AG04450 (cell line): Measurements from ENCODE around the gene SLCO2A1. TPM values are rescaled to one million over a fixed set of nuclear protein-coding genes. Genes with fewer than 3 reads are reported as not detected.

Source experiments
- CTCF ChIA-PET: fragments of 300-600, 350-600 bp; formaldehyde crosslinking; extraction: SDS; loops from one replicate; lab custom pipeline; 2022; ENCODE audit warnings: antibody characterized with exemption, inconsistent platforms; lab: Charles Lee
- POLR2A ChIA-PET: fragments of 350-600 bp; formaldehyde crosslinking; extraction: SDS; loops from one replicate; lab custom pipeline; 2021; ENCODE audit warnings: antibody characterized with exemption, inconsistent platforms; lab: Yijun Ruan, JAX
- DNase-seq: peaks from one replicate; pipeline ENCODE4 v3.0.0-alpha.2; 2011; ENCODE audit warnings: low read depth, low spot score
- H3K27ac ChIP-seq: one replicate; pipeline ENCODE4 v1.5.1; 2012; ENCODE audit warnings: low read depth, low read length, control low read depth
- H3K27me3 ChIP-seq: one replicate; pipeline ENCODE4 v1.6.0; 2012; ENCODE audit warnings: low read length; ENCODE audit not compliant: control insufficient read depth, insufficient read depth
- H3K4me3 ChIP-seq: 2 replicates; pipeline ENCODE4 v1.5.1; 2011; ENCODE audit warnings: mild to moderate bottlenecking, low read depth, low read length, control low read depth
- H3K9me3 ChIP-seq: 2 replicates; pipeline ENCODE4 v1.5.1; 2012; ENCODE audit warnings: low read length; ENCODE audit not compliant: control insufficient read depth, insufficient read depth
- CTCF ChIP-seq: IDR thresholded peaks from 2 replicates; pipeline ENCODE4 v1.5.1; 2011; ENCODE audit warnings: low read depth, low read length, control low read depth, inconsistent platforms
- polyA plus RNA-seq: library from polyadenylated mRNA; depleted of rRNA; stranded (reverse); fragments of >200 nt; gene quantifications from 2 replicates; pipeline ENCODE4 v1.2.3, GENCODE V29; 2011

The SLCO2A1 gene
- polyA plus RNA-seq, 1 experiment, result 1.6 TPM

DNA sequence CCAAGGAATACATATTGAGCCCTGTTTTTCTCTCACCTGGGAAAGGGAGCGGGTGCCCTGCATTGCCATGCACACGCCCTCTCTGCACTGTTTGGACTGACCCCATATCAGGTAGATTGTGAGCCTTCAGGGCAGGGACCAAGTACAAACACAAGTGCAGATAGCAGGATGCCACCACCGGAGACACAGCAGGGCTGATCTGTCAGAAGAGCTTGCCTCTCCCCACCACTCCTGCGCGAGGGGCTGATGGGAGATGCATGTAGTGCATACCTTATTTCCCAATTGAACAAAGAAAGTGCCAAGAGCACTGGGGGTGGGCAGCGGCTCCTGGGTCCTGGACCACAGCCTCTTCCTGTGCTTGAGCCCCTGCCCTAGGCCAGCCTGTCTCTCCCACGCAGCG, 9.0 kb upstream of the SLCO2A1 start:
- POLR2A ChIA-PET, result no interaction called here
- Histone ChIP-seq H3K27ac (no peak overlapping the region), H3K9me3 (peaks cover 4% of the 10 kb centered on the region; the same call in 1 of the 2 replicates), H3K4me3 (no peak overlapping the region), H3K27me3 (no peaks in the 10 kb centered on the region)
- no peak for TF ChIP-seq CTCF
- CTCF ChIA-PET, result no interaction called here
- no peak for DNase-seq

GRCh38 chr3:134038071-134038491, 8.4 kb upstream of the SLCO2A1 start:
- POLR2A ChIA-PET, result no interaction called here
- no peak overlapping the region for H3K4me3 ChIP-seq
- H3K27me3 ChIP-seq, result no peaks in the 10 kb centered on the region
- peaks cover 2% of the 10 kb centered on the region; the same call in 1 of the 2 replicates for H3K9me3 ChIP-seq
- CTCF ChIA-PET, result no interaction called here
- no peak overlapping the region for H3K27ac ChIP-seq
- no peak for DNase-seq
- TF ChIP-seq CTCF, result no peak

DNA sequence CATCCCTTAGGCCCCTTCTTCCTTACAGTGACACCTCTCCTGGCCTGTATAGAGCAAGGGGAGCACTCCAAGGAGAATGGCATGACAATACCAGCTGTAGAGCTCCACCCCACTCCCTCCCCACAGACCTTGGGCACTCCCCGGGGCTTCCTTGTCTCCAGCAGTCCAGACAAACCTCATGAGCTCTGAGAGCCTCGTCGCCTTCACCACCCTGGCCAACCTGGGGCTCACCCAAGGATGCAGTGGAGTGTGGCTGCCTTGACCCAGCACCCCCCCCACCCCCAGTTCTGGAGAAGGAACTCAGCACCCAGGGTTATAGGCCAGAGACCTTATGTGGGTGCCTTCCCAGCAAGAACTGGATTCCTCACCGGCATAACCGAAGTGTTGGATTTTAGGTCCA, 7.4 kb upstream of the SLCO2A1 start:
- TF ChIP-seq CTCF, result no peak
- ChIA-PET POLR2A (no interaction called here), CTCF (no interaction called here)
- Histone ChIP-seq H3K9me3 (no peaks in the 10 kb centered on the region), H3K27me3 (no peaks in the 10 kb centered on the region), H3K27ac (no peak overlapping the region), H3K4me3 (no peak overlapping the region)
- DNase-seq, result no peak

GRCh38 chr3:134036291-134036690, 6.6 kb upstream of the SLCO2A1 start:
- POLR2A ChIA-PET, result no interaction called here
- H3K9me3 ChIP-seq, result no peaks in the 10 kb centered on the region
- H3K27me3 ChIP-seq, result no peaks in the 10 kb centered on the region
- no peak overlapping the region for H3K27ac ChIP-seq
- H3K4me3 ChIP-seq, result no peak overlapping the region
- no peak for DNase-seq
- no peak for TF ChIP-seq CTCF
- CTCF ChIA-PET, result no interaction called here

- H3K9me3 ChIP-seq, result no peaks in the 10 kb centered on the region
- H3K4me3 ChIP-seq, result no peak overlapping the region
- H3K27me3 ChIP-seq, result no peaks in the 10 kb centered on the region
- ChIA-PET POLR2A (no interaction called here), CTCF (interaction anchor here (0.7 kb wide), 1 partner anchor 23 kb away, joined by 3 read pairs; no protein-coding TSS in a partner anchor)
- no peak for TF ChIP-seq CTCF
- no peak for DNase-seq
- no peak overlapping the region for H3K27ac ChIP-seq
Measured at GRCh38 chr3:134035836-134036235, 6.1 kb upstream of the SLCO2A1 start.
